Pancreas (tissue), 10 donors: ENCODE measurements around the gene C20orf141. TPM values are rescaled to one million over a fixed set of nuclear protein-coding genes. Genes with fewer than 3 reads are reported as not detected.

Experiments used
- ATAC-seq, 4 donors: fragments of 200-7000 bp; cut with Tn5 transposase; one replicate each; pipeline versions ENCODE4 v1.8.0 to v1.9.1; 2020; ENCODE audit warnings: mild to moderate bottlenecking in 4 of 4, moderate library complexity in 4 of 4
- DNase-seq, 6 donors: peaks; one replicate each; pipeline ENCODE4 v3.0.0-alpha.2; 2020
- FAIRE-seq: peaks from 2 replicates; lab custom pipeline; 2012; peaks lifted over from hg19 to GRCh38; lab: Jason Lieb, UNC
- H3K27ac ChIP-seq, 4 donors: fragments of 200-600 bp; sonication (generic); 1 replicate in 3 of 4; 2 replicates in 1 of 4; pipeline versions ENCODE4 v1.5.0 to v1.8.0; 2020
- H3K27me3 ChIP-seq, 4 donors: fragments of 200-600 bp; one replicate each; pipeline ENCODE4 v1.8.0; 2021
- H3K36me3 ChIP-seq, 3 donors: fragments of 200-600 bp; sonication (generic) in 1 of 3; one replicate each; pipeline versions ENCODE4 v1.5.0 to v1.8.0; 2020 to 2021
- H3K4me1 ChIP-seq, 3 donors: fragments of 200-600 bp; one replicate each; pipeline ENCODE4 v1.8.0; 2021
- H3K4me3 ChIP-seq, 4 donors: fragments of 200-600 bp; sonication (generic) in 2 of 4; one replicate each; pipeline versions ENCODE4 v1.5.0 to v1.8.0; 2020 to 2021
- H3K9me3 ChIP-seq, 4 donors: fragments of 200-600 bp; one replicate each; pipeline ENCODE4 v1.8.0; 2021
- WGBS, 2 donors: extraction: QIAGEN DNeasy Blood & Tissue Kit; methylation state at CpG; one replicate each; pipeline ENCODE4 v1.1.7; 2013; 5-methylcytosine and 5-hydroxymethylcytosine counted together
- intact Hi-C, 3 donors: fragments of 100-400 bp; cut with DNase I; formaldehyde crosslinking; loops; one replicate each; pipeline versions ENCODE4 v1.11.1 to v1.14.2; 2022
- polyA plus RNA-seq, 2 donors: library from polyadenylated mRNA; stranded (reverse); fragments of 200-250 nt; gene quantifications; one replicate each; pipeline ENCODE4 v1.2.3, GENCODE V29; 2013
- total RNA-seq, 6 donors: library from RNA; stranded (reverse); fragmentation: NEBNext Ultra II Directional in 4 of 6; extraction: Animal tissue kit (Norgen Biotek cat#: 25700) in 4 of 6; gene quantifications; one replicate each; pipeline versions ENCODE4 v1.2.1 to v1.2.4, GENCODE V29; 2021 to 2023
- TF ChIP-seq, protein P1 (sequence below), 4 donors: fragments of 200-600 bp; sonication (generic) in 3 of 4; IDR thresholded peaks; one replicate each; pipeline versions ENCODE4 v1.5.0 to v1.8.0; 2021; ENCODE audit warnings: antibody characterized with exemption in 4 of 4
- donor health status: healthy with polysubstance abuse.
- donor health status: DM: no; HTN: no; CAD: no; lungs with moderate emphysema.
- donor health status: DM: no; HTN: no; CAD: no.
- donor health status: control.
- donor health status: control.
- donor health status: Bipolar disorder and iron deficiency.
- donor health status: DM: yes; HTN: yes; CAD: no.
- donor health status: DM: no; HTN: no; CAD: no.
- donor health status: DM: no; HTN: no; CAD: no.
- donor health status: DM: yes; HTN: yes; CAD: no.

C20orf141 gene
- total and polyA plus RNA-seq, 8 donors = 0.19 TPM; not detected in 7

DNA sequence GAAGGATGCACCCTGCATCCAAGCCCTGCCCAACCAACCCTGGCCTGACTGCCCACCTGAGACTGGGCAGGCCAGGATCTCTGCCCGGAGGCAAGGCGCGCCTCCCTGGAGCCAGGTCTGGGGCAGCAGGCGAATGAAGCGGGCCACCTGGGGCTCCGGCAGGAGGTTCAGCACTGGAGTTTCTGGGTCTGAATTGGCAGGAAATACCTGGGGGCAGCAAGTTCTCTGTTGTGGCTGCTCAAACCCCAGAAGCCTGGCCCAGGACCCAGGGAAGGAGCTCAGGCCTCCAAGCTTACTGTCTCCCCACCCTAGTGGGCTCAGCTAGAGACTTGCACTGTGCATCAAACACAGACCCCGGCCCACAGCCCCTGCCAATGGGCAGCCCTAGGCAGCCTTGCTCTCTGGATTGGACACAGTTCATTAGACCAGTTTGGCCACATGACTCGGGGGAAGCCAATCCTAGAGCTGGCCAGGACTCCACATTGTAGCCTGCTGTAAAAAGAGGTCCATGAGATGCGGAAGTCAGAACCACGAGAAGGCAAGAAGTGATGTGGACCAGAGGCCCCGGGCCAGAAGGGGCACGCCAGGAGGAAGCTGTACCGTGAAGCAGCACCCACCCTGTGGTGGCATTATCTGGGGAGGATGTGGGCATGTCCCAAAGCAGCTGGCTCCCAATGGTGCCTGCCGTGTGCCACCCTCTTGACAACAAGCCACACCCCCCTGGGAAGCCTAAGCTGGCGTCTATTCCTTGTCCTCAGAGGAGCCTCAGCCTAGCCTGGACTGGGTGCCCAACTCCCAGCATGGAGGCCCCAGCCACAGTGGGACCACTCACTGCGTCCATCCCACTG, 17.4 kb upstream of the C20orf141 start:
- ATAC-seq = no peak
- 75 to 79% methylated on average over 15 to 16 of the region's 16 CpGs for whole genome bisulfite sequencing, 2 donors
- H3K27me3 ChIP-seq = peaks cover 0 to 7% (median 2%) of the 10 kb centered on the region in 4 donors
- H3K4me1 ChIP-seq = peaks cover 0 to 7% (median 0%) of the 10 kb centered on the region in 3 donors
- H3K4me3 ChIP-seq = no peak overlapping the region
- H3K36me3 ChIP-seq = no peaks in the 10 kb centered on the region
- no peak overlapping the region for H3K27ac ChIP-seq
- DNase-seq = no peak
- H3K9me3 ChIP-seq = no peaks in the 10 kb centered on the region
- no peak for FAIRE-seq
- intact Hi-C loops = no loop called here
- TF ChIP-seq, protein P1, sequence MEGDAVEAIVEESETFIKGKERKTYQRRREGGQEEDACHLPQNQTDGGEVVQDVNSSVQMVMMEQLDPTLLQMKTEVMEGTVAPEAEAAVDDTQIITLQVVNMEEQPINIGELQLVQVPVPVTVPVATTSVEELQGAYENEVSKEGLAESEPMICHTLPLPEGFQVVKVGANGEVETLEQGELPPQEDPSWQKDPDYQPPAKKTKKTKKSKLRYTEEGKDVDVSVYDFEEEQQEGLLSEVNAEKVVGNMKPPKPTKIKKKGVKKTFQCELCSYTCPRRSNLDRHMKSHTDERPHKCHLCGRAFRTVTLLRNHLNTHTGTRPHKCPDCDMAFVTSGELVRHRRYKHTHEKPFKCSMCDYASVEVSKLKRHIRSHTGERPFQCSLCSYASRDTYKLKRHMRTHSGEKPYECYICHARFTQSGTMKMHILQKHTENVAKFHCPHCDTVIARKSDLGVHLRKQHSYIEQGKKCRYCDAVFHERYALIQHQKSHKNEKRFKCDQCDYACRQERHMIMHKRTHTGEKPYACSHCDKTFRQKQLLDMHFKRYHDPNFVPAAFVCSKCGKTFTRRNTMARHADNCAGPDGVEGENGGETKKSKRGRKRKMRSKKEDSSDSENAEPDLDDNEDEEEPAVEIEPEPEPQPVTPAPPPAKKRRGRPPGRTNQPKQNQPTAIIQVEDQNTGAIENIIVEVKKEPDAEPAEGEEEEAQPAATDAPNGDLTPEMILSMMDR (IDR thresholded peaks at IDR 0.05) = no peak

GRCh38 chr20:2798095-2798805, 16.5 kb upstream of the C20orf141 start:
- Histone ChIP-seq H3K4me1 (peaks cover 0 to 7% (median 0%) of the 10 kb centered on the region in 3 donors), H3K4me3 (no peak overlapping the region), H3K36me3 (no peaks in the 10 kb centered on the region), H3K27ac (no peak overlapping the region), H3K9me3 (no peaks in the 10 kb centered on the region), H3K27me3 (peaks cover 0 to 8% (median 2%) of the 10 kb centered on the region in 4 donors)
- FAIRE-seq (no peak), DNase-seq (peak in 1 of 6 donors; percentile 57), ATAC-seq (no peak)
- 75 to 87% methylated on average over 19 of the region's 19 CpGs for WGBS, 2 donors
- TF ChIP-seq, protein P1 (IDR thresholded peaks at IDR 0.05) = no peak
- intact Hi-C loops = no loop called here

DNA sequence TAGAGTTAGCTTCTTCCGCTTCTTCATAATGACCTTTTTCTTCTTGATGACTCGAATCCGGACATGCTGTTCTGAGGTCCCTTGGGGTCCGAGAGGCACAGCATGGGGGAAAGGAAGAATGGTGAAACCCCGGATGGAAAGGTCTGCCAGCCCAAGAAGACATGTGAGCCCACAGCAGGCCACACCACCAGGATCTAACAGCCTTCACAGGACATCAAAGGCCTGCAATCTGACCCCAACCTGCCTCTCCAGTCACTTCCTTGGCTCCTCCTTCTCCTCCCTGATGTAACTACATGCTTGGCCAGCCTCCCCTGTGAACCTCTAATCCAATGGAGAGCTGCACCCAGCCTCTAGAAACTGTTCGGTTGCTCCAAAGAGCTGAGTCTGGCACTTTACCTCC, 16.0 kb upstream of the C20orf141 start:
- FAIRE-seq = no peak

GRCh38 chr20:2799271-2799670, 15.5 kb upstream of the C20orf141 start:
- Histone ChIP-seq H3K4me3 (no peak overlapping the region), H3K27ac (no peak overlapping the region), H3K27me3 (peaks cover 0 to 8% (median 3%) of the 10 kb centered on the region in 4 donors), H3K36me3 (no peaks in the 10 kb centered on the region), H3K4me1 (peaks cover 0 to 7% (median 0%) of the 10 kb centered on the region in 3 donors), H3K9me3 (no peaks in the 10 kb centered on the region)
- intact Hi-C loops = no loop called here
- DNase-seq (no peak), ATAC-seq (no peak), FAIRE-seq (no peak)
- TF ChIP-seq, protein P1 (IDR thresholded peaks at IDR 0.05) = no peak
- 58 to 69% methylated on average over 9 of the region's 9 CpGs for WGBS, 2 donors

More for the DNA sequence above, 16.0 kb upstream of the C20orf141 start:
- Histone ChIP-seq H3K4me1 (peaks cover 0 to 7% (median 0%) of the 10 kb centered on the region in 3 donors), H3K27ac (no peak overlapping the region), H3K4me3 (no peak overlapping the region), H3K36me3 (no peaks in the 10 kb centered on the region), H3K9me3 (no peaks in the 10 kb centered on the region), H3K27me3 (peaks cover 0 to 8% (median 2%) of the 10 kb centered on the region in 4 donors)
- intact Hi-C loops = no loop called here
- no peak for ATAC-seq
- no peak for DNase-seq
- TF ChIP-seq, protein P1 (IDR thresholded peaks at IDR 0.05) = no peak
- 68 to 74% methylated on average over 6 of the region's 6 CpGs for WGBS, 2 donors
